Right renal cortex interstitium (tissue), 3 donors: ENCODE results near the gene CD300C. TPM values are rescaled to one million over a fixed set of nuclear protein-coding genes. Genes with fewer than 3 reads are reported as not detected.
"Not testable (repeated sequence)": the region's sequence is repeated elsewhere in the genome, so short reads cannot be mapped to it uniquely, and the experiment has no call there.

Source experiments
- DNase-seq, 3 donors: peaks; one replicate each; pipeline ENCODE4 v3.0.0-alpha.2; 2013; ENCODE audit warnings: low read depth in 3 of 3, low spot score in 2 of 3
- polyA plus RNA-seq, 3 donors: library from polyadenylated mRNA; unstranded; fragments of 120-200 nt; gene quantifications; one replicate each; pipeline ENCODE4 v1.2.1, GENCODE V29; 2013; ENCODE audit not compliant: insufficient read length in 3 of 3

Gene CD300C
- polyA plus RNA-seq, 3 donors, result 0.35 to 0.71 (median 0.40) TPM

DNA sequence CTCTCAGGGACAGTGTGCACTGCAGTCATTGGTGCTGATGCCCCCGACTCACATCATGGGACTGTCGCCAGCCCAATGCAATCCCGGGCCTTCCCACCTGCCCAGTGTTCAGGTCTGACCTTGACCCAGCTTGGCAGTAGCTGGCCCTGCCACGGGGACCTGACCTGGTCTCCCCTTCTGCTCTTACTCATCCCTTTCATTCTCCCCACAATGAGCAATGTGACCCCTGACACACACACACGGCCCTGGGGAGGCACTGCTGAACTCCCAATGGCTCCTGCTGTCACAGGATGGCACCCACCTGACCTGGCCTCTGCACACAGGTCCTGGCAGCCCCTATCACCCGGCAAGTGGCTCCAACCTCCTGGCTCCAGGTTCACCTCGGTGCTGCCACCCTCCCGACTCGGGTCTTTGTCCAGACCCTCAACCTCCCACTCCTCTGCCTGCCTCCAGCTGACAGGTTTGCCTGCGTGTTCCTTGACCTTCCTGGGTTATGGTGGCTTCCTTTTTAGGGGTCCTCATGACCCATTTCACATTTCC is 6.6 kb downstream of the CD300C start:
- DNase-seq, result no peak

GRCh38 chr17:74536890-74537289 is 9.0 kb downstream of the CD300C start:
- DNase-seq, result no peak

DNA sequence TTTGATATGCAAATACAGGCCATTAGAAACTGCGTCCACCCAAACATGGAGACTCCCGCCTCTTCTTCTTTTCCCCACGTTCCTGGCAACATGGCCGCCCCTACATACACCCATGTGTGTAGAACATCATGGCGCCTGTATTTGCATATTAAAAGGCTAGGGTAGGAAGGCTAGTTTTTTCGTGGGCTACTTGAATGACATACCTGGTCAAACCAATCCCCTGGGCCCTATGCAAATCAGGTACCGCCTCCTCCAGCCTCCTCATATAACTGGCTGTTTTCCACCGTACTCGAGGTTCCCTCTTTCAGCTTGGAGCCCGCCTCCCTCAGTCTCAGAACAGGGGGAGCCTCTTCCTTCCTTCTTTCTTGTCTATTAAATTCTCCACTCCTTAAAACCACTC is 13.8 kb downstream of the CD300C start:
- DNase-seq, result no peak

DNA sequence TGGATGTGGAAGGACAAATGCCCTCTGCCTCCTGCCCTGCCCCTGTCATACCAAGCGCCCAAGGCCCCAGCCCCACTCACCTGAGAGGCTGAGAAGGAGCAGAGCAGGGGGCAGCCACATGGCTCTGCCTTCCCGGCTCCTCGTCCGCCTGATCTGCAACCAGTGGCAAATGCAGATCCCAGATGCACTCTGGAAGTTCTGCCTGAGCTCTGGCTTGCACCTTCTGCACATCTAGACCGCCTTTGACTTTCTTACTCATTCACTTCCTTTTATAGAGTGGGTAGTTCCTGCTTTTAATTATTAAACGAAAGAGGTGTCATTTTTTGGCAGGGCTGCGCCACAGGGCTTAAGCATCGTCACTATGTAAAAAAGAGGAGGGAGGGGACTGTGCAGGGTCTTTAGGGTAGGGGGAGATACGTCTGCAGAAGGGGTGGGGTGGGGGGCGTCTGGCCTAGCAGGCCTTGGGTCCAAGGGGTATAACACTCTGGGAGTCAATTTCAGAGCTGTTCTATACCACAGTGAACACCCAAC is 14.6 kb downstream of the CD300C start, which contains the start of gene CD300LB:
Gene CD300LB (minus strand): TSS at position 245 of the 531 bp plus-strand sequence. CDS start 125 bp downstream, at position 120.
- DNase-seq, result no peak

- no peak for DNase-seq
Observed at GRCh38 chr17:74530831-74531150, 15.1 kb downstream of the CD300C start.

DNA sequence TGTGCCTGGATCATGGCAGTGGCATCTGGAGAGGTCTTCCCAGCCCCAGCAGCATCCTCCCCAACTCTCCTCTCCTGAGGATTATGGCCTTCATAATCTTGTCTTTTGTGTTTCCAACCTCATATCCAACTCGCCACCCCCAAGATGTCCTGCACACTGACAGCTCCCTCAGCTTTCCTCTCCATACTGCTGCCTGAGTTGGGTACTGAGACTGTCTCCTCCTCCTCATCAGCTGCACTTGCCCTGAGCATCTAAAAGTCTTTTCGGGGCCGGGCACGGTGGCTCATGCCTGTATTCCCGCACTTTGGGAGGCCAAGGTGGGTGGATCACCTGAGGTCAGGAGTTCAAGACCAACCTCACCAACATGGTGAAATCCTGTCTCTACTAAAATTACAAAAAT is 16.7 kb downstream of the CD300C start:
- DNase-seq, result no peak

DNA sequence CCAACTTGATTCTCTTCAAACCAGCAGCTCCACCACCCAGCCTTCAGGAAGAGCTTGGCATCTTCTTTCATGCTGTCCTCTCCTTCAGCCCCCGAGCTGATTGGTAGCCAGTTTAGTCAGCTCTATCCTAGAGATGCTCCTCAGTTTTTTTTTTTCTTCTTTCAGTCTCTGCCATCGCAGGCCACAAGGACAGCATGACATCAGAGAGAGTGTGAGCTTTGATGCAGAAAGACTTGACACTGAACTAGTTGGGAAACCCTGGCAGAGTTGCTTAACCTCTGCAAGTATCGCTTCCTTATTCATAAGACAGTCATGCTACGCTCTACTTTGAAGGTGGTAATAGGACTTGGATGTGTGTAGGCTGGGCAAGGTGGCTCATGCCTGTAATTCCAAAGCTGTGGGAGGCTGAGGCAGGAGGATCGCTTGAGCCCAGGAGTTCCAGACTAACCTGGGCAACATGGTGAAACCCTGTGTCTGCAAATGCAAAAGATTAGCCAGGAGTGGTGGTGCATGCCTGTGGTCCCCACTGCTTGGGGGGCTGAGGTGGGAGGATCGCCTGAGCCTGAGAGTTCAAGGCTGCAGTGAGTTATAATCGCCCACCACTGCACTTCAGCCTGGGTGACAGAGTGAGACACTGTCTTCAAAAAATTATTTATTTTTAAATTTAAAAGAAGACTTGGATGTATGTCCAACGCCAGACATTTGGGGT is 17.3 kb downstream of the CD300C start:
- no peak for DNase-seq

DNA sequence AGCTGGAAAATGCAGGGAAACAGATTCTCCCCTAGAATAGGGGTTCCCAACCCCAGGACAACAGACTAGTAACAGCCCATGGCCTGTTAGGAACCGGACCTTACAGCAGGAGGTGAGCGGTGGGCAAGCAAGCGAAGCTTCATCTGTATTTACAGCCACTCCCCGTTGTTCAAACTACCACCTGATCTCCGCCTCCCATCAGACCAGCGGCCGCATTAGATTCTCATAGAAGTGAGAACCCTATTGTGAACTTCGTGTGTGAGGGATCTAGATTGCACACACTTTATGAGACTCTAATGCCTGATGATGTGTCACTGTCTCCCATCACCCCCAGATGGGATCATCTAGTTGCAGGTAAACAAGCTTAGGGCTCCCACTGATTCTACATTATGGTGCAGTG is 18.2 kb downstream of the CD300C start:
- no peak for DNase-seq

GRCh38 chr17:74527081-74527480 is 18.8 kb downstream of the CD300C start:
- no peak for DNase-seq

DNA sequence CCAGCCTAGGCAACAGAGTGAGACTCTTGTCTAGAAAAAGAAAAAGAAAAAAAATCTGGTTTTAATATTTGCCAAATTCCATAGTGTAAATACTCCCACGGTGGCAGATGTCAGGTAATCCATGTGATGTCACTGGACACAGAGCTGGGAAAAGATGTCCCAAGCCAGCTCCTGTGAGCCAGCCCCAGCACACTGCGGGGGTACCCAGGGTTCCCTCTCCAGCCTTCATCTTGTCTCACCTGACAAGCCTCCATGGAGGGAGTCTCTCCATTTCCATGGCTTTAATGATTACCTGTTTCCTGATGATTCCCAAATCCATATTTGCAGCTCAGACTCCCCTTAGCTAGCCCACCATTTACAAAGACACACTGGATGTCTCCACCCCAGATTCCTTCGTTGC is 19.2 kb downstream of the CD300C start:
- DNase-seq, result no peak

- no peak for DNase-seq
Observed at GRCh38 chr17:74525781-74526288, 20.1 kb downstream of the CD300C start.

DNA sequence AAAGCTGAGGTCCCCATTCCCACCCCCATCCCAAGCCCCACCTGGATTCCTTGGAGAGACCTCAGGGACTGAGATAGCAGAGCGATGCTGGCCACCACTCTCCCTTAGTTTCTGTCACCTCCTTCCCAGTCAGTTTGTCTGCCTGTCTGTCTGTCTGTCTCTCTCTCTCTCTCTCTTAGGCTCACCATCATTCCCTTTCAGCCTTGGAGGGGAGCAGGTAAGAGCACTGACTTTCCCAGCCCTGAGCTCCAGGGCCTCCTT is 20.5 kb downstream of the CD300C start:
- DNase-seq, result no peak

DNA sequence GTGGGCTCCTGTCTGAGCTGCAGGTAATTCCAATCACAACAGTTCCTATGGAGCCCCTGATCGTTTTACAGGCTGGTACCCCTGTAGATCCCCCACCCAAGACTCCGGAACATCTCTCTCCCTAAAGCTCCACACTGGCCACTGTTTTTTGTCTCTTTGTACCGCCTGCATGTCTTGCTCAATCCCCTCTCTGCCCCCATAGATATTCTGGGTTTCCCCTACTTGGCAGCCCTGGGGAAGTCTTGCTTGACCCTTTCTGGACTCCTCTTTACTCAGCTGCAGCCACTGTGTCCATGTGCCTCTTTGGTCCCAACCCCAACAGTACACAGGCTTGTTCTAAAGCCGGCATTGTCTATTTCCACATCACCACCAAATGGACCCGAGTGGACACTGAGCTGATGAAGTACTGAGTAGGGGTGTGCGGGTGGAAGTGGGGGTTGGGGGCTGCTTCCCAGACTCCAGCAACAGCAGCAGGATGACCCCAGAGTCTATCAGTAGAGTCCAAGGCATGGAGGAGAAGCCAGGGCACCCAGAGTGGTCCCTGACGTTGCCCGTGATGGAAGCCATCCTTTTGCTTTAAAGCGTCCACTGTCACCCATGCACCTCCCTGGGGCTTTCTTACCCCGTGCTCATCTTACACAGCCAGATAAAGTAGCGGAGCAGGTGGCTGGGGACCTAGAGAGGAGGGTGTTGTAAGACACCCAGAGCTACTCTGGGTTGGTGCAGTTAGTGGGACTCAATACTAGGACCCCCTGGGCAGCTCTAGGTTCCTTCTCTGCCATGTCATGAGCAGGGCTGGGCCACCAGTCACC is 21.1 kb downstream of the CD300C start:
- DNase-seq, result no peak

DNA sequence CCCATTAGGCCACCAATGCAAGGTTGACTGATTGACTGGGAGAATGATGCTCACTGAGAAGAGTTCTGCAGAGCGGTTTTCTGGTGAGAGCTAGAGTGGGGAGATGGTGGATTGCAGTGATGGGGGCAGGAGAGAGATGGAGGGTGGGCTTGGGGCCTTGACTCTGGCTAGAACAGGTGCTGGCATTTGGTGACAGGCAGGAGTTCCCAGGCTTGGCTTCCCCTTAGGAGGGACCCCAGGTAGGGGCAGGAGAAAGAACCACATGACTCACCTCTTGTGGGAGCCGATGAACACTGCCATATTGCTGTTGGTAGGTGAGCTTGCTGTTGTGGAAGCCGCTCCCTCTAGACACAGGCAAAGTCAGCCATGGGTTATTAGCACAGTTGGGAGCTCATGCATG is 22.6 kb downstream of the CD300C start:
- DNase-seq, result no peak

- no peak for DNase-seq
Observed at GRCh38 chr17:74522381-74523105, 23.4 kb downstream of the CD300C start.

DNA sequence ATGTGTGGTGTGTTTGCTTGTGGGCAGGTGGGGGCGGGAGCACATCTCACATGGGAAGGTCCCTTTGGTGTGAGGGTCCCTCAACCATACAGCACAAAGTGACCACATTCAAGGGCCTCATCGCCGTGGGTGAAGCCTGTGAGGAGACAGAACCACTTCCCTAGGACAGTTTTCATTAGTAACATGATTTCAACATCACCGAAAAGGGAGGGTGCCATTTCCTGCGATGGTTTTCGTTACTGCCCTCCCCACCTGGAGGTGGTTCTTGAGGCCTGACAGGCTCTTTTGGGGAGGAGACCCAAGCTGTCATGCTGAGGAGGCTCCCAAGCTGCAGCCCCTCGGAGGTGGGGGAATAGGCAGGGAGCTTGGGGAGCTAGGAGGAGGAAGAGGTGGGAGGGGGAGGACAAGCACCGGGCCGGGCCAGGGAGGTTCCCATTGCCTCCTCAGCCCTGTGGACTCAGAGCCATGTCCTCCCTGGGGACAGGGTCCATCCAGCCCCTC is 24.2 kb downstream of the CD300C start:
- DNase-seq, result no peak

GRCh38 chr17:74520790-74521480 is 25.0 kb downstream of the CD300C start:
- DNase-seq, result no peak

DNA sequence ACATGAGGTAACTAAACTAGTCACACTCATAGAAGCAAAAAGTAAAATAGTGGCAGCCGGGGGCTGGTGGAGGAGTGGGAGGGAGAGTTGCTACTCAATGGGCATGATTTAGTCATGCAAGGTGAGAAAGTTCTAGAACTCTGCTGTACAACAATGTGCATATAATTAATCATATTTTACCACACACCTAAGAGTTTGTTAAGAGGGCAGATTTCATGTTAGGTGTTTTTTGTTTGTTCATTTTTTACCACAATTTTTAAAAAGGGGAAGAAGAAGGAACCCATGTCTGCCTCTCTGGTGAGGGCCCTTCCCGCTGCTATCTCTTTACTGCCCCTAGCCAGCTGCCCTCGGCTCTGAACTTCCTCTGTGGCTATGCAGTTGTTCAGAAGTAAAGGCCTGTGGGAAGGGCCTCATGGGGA is 25.9 kb downstream of the CD300C start:
- DNase-seq, result no peak

DNA sequence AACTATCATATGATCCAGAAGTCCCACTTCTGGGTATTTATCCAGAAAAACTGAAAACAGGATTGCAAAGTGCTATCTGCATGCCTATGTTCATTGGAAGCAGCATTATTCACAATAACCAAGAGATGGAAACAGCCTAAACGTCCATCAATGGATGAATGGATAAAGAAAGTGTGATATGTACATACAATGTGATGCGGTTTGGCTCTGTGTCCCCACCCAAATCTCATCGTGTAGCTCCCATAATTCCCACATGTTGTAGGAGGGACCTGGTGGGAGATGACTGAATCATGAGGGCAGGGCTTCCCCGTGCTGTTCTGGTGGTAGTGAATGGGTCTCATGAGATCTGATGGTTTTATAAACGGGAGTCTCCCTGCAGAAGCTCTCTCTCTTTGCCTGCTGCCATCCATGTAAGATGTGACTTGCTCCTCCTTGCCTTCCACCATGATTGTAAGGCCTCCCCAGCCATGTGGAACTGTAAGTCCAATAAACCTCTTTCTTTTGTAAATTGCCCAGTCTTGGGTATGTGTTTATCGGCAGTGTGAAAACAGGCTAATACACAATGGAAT is 27.4 kb downstream of the CD300C start:
- not testable (repeated sequence) for DNase-seq
